ENCODE measurements around the gene KCNJ3. TPM values are rescaled to one million over a fixed set of nuclear protein-coding genes. Genes with fewer than 3 reads are reported as not detected.

The KCNJ3 gene
- total and polyA plus RNA-seq, 2 experiments from 2014 or later, result not detected

- Histone ChIP-seq H4K20me1 (ENCODE audit: insufficient read depth) (no peaks in the 10 kb centered on the region), H2AFZ (no peak overlapping the region), H3K9me2 (ENCODE audit: insufficient read depth) (no peaks in the 10 kb centered on the region), H3K27ac (no peak overlapping the region), H3F3A (ENCODE audit: insufficient read depth) (no peaks in the 10 kb centered on the region), H3K9ac (no peak overlapping the region), H3K4me1 (ENCODE audit: insufficient read depth) (no peaks in the 10 kb centered on the region), H3K36me3 (ENCODE audit: low read depth) (no peaks in the 10 kb centered on the region), H3K79me2 (ENCODE audit: insufficient read depth) (no peaks in the 10 kb centered on the region), H3K27me3 (replicated peaks; ENCODE audit: insufficient read depth) (no peaks in the 10 kb centered on the region), H3K4me2 (ENCODE audit: unreplicated experiment) (no peak overlapping the region), H3K9me3 (ENCODE audit: low read depth) (no peaks in the 10 kb centered on the region), H3K4me3 (no peak overlapping the region)
- DNase-seq, result no peak
- 0 to 3% methylated on average over 1 of the region's 1 CpG for WGBS, 2 experiments (ENCODE audit: low coverage in 1 of 2, low lambda C conversion rate in 2 of 2, missing lambda C conversion rate in 2 of 2)
- in situ Hi-C loops (cut with MboI), result no loop called here
- no peak for TF ChIP-seq EZH2 (IDR thresholded peaks at IDR 0.05; ENCODE audit: insufficient read depth, poor library complexity, severe bottlenecking)
- no peak for TF ChIP-seq EZH2phosphoT487 (IDR thresholded peaks at IDR 0.05; ENCODE audit: insufficient read depth, low read depth)
Observed at GRCh38 chr2:154794406-154794805, 95.9 kb downstream of the KCNJ3 start.

GRCh38 chr2:154795651-154796050, 97.2 kb downstream of the KCNJ3 start:
- no peak for DNase-seq
- in situ Hi-C loops (cut with MboI), result no loop called here
- no peak overlapping the region for H3K4me3 ChIP-seq
- TF ChIP-seq EZH2phosphoT487 (IDR thresholded peaks at IDR 0.05; ENCODE audit: insufficient read depth, low read depth) (no peak), EZH2 (IDR thresholded peaks at IDR 0.05; ENCODE audit: insufficient read depth, poor library complexity, severe bottlenecking) (no peak)
- H2AFZ ChIP-seq, result no peak overlapping the region
- H3K4me1 ChIP-seq (ENCODE audit: insufficient read depth), result no peaks in the 10 kb centered on the region
- H3K9me3 ChIP-seq (ENCODE audit: low read depth), result no peaks in the 10 kb centered on the region
- no peaks in the 10 kb centered on the region for H3K27me3 ChIP-seq (replicated peaks; ENCODE audit: insufficient read depth)
- no peak overlapping the region for H3K27ac ChIP-seq
- no peaks in the 10 kb centered on the region for H3K9me2 ChIP-seq (ENCODE audit: insufficient read depth)
- H3K9ac ChIP-seq, result no peak overlapping the region
- no peaks in the 10 kb centered on the region for H3F3A ChIP-seq (ENCODE audit: insufficient read depth)
- WGBS, 2 experiments (ENCODE audit: low coverage in 1 of 2, low lambda C conversion rate in 2 of 2, missing lambda C conversion rate in 2 of 2), result 10 to 13% methylated on average over 3 of the region's 3 CpGs
- H3K79me2 ChIP-seq (ENCODE audit: insufficient read depth), result no peaks in the 10 kb centered on the region
- H3K36me3 ChIP-seq (ENCODE audit: low read depth), result no peaks in the 10 kb centered on the region
- no peaks in the 10 kb centered on the region for H4K20me1 ChIP-seq (ENCODE audit: insufficient read depth)
- H3K4me2 ChIP-seq (ENCODE audit: unreplicated experiment), result no peak overlapping the region

- H3K9me2 ChIP-seq (ENCODE audit: insufficient read depth), result no peaks in the 10 kb centered on the region
- H3K79me2 ChIP-seq (ENCODE audit: insufficient read depth), result no peaks in the 10 kb centered on the region
- no peaks in the 10 kb centered on the region for H3K27me3 ChIP-seq (replicated peaks; ENCODE audit: insufficient read depth)
- no peaks in the 10 kb centered on the region for H3K36me3 ChIP-seq (ENCODE audit: low read depth)
- H3K4me2 ChIP-seq (ENCODE audit: unreplicated experiment), result no peak overlapping the region
- H3K9me3 ChIP-seq (ENCODE audit: low read depth), result no peaks in the 10 kb centered on the region
- no peak overlapping the region for H3K27ac ChIP-seq
- H4K20me1 ChIP-seq (ENCODE audit: insufficient read depth), result no peaks in the 10 kb centered on the region
- no peak for TF ChIP-seq EZH2phosphoT487 (IDR thresholded peaks at IDR 0.05; ENCODE audit: insufficient read depth, low read depth)
- TF ChIP-seq EZH2 (IDR thresholded peaks at IDR 0.05; ENCODE audit: insufficient read depth, poor library complexity, severe bottlenecking), result no peak
- no peak overlapping the region for H3K4me3 ChIP-seq
- no peak overlapping the region for H2AFZ ChIP-seq
- no peak for DNase-seq
- H3K4me1 ChIP-seq (ENCODE audit: insufficient read depth), result no peaks in the 10 kb centered on the region
- no peaks in the 10 kb centered on the region for H3F3A ChIP-seq (ENCODE audit: insufficient read depth)
- in situ Hi-C loops (cut with MboI), result no loop called here
- no peak overlapping the region for H3K9ac ChIP-seq
Observed at GRCh38 chr2:154804451-154804850, 106.0 kb downstream of the KCNJ3 start.

GRCh38 chr2:154813636-154814035, 115.1 kb downstream of the KCNJ3 start:
- Histone ChIP-seq H2AFZ (no peak overlapping the region), H3K36me3 (ENCODE audit: low read depth) (no peaks in the 10 kb centered on the region), H3K9ac (no peak overlapping the region), H3K4me2 (ENCODE audit: unreplicated experiment) (no peak overlapping the region), H3K79me2 (ENCODE audit: insufficient read depth) (no peaks in the 10 kb centered on the region), H4K20me1 (ENCODE audit: insufficient read depth) (no peaks in the 10 kb centered on the region), H3K27me3 (replicated peaks; ENCODE audit: insufficient read depth) (no peaks in the 10 kb centered on the region), H3K4me3 (no peak overlapping the region), H3F3A (ENCODE audit: insufficient read depth) (no peaks in the 10 kb centered on the region), H3K27ac (no peak overlapping the region), H3K9me3 (ENCODE audit: low read depth) (no peaks in the 10 kb centered on the region), H3K4me1 (ENCODE audit: insufficient read depth) (no peaks in the 10 kb centered on the region), H3K9me2 (ENCODE audit: insufficient read depth) (no peaks in the 10 kb centered on the region)
- WGBS, 2 experiments (ENCODE audit: low coverage in 1 of 2, low lambda C conversion rate in 2 of 2, missing lambda C conversion rate in 2 of 2), result 4 to 8% methylated on average over 1 of the region's 1 CpG
- DNase-seq, result no peak
- in situ Hi-C loops (cut with MboI), result no loop called here
- TF ChIP-seq EZH2 (IDR thresholded peaks at IDR 0.05; ENCODE audit: insufficient read depth, poor library complexity, severe bottlenecking), result no peak
- no peak for TF ChIP-seq EZH2phosphoT487 (IDR thresholded peaks at IDR 0.05; ENCODE audit: insufficient read depth, low read depth)

GRCh38 chr2:154814856-154815255, 116.4 kb downstream of the KCNJ3 start:
- H3K9me2 ChIP-seq (ENCODE audit: insufficient read depth), result no peaks in the 10 kb centered on the region
- no peak for DNase-seq
- no peaks in the 10 kb centered on the region for H3K4me1 ChIP-seq (ENCODE audit: insufficient read depth)
- H3K27me3 ChIP-seq (replicated peaks; ENCODE audit: insufficient read depth), result no peaks in the 10 kb centered on the region
- H3K79me2 ChIP-seq (ENCODE audit: insufficient read depth), result no peaks in the 10 kb centered on the region
- no peaks in the 10 kb centered on the region for H3K9me3 ChIP-seq (ENCODE audit: low read depth)
- H3K27ac ChIP-seq, result no peak overlapping the region
- H3K36me3 ChIP-seq (ENCODE audit: low read depth), result no peaks in the 10 kb centered on the region
- H3K4me2 ChIP-seq (ENCODE audit: unreplicated experiment), result no peak overlapping the region
- H3K9ac ChIP-seq, result no peak overlapping the region
- no peak overlapping the region for H2AFZ ChIP-seq
- H3F3A ChIP-seq (ENCODE audit: insufficient read depth), result no peaks in the 10 kb centered on the region
- H3K4me3 ChIP-seq, result no peak overlapping the region
- WGBS, 2 experiments (ENCODE audit: low coverage in 1 of 2, low lambda C conversion rate in 2 of 2, missing lambda C conversion rate in 2 of 2), result 17 to 27% methylated on average over 1 of the region's 1 CpG
- no peaks in the 10 kb centered on the region for H4K20me1 ChIP-seq (ENCODE audit: insufficient read depth)
- TF ChIP-seq EZH2phosphoT487 (IDR thresholded peaks at IDR 0.05; ENCODE audit: insufficient read depth, low read depth) (no peak), EZH2 (IDR thresholded peaks at IDR 0.05; ENCODE audit: insufficient read depth, poor library complexity, severe bottlenecking) (no peak)
- in situ Hi-C loops (cut with MboI), result no loop called here
